ENCODE results near the gene SPANXA1. TPM values are rescaled to one million over a fixed set of nuclear protein-coding genes. Genes with fewer than 3 reads are reported as not detected.

The SPANXA1 gene, protein sequence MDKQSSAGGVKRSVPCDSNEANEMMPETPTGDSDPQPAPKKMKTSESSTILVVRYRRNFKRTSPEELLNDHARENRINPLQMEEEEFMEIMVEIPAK
- total RNA-seq (ENCODE audit: low replicate concordance): not detected in 2 replicates

DNA sequence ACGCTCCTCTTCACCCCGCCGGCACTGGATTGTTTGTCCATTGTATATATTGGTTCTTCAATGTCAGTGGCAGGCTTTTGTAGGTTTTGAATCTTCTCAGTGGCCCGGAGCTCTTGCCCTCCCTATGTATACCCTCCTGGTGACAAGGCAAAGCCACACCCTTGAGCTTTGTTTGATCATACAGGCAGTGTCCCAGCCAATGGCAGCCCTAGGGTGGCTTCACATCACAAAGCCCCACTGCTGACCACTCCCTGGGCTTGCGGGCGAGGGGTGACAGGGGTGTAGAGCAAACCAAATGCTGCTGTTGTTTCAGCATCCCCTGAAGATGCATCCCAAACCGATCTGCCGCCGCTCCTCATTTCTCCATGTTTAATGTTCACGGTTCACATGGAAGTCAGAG lies at the start of gene SPANXA1:
Gene SPANXA1, minus strand, starts transcription at position 101 of the 400 bp plus-strand sequence. Its CDS starts 60 bp downstream, at position 41.

DNA sequence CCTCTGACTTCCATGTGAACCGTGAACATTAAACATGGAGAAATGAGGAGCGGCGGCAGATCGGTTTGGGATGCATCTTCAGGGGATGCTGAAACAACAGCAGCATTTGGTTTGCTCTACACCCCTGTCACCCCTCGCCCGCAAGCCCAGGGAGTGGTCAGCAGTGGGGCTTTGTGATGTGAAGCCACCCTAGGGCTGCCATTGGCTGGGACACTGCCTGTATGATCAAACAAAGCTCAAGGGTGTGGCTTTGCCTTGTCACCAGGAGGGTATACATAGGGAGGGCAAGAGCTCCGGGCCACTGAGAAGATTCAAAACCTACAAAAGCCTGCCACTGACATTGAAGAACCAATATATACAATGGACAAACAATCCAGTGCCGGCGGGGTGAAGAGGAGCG lies 4.9 kb upstream of the SPANXA1 start, which contains the start of gene SPANXA2:
Gene SPANXA2, plus strand, starts transcription at position 301 of the 400 bp plus-strand sequence. Its CDS starts 60 bp downstream, at position 361.

Other genes starting within 250 kb of the SPANXA1 start
- not detected in 2 replicates for gene SPANXA2, start 5.0 kb upstream of the SPANXA1 start, total RNA-seq (ENCODE audit: low replicate concordance)
- not detected in 2 replicates for gene SPANXD, start 114.0 kb upstream of the SPANXA1 start, total RNA-seq (ENCODE audit: low replicate concordance)

All from smooth muscle cell of the coronary artery (primary cell).